ENCODE results near the gene LSM7.

LSM7 gene

GRCh38 chr19:2320049-2320448, 8.3 kb downstream of the LSM7 start:
- no peak for DNase-seq

- no peak for DNase-seq
Measured at GRCh38 chr19:2319551-2319950, 8.8 kb downstream of the LSM7 start.

- no peak for DNase-seq
Measured at GRCh38 chr19:2318923-2319322, 9.5 kb downstream of the LSM7 start.

DNA sequence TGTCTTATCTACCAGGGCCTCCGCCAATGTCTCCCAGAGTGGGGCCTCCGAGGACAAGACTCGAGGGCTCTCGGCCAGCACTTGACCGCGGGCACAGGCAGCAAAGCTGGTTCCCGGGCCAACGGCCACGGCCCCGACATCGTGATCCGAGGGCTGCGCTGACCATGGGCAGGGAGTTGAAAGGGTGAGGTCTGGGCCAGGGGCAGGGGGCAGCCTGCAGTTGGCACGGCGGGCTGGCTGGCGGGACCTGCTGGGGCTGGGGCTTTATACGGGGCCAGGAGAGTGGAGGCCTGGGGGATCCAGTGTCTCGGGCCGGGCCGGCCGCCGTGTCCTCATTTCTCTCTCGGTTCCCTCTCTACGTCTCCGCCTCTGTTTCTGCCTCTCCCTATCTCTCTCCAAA, 10.6 kb downstream of the LSM7 start:
- DNase-seq: no peak

DNA sequence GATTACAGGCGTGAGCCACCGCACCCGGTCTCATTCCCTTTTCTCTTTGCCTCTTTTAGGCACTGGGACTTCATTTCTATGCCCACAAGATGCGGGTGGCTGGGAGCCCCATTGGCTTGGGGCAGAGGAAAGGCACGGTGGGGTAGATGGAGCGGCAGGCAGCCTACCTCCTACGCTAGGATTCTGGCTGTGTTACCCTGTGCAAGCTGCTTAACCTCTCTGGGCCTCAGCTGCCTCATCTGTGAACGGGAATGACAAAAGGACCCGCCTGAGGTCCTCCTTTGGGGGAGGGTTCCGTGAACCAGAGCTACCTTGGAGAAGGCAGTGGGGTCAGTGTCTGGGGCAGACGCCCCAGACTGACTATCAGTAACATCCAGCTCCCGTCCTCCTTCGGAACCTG, 11.1 kb downstream of the LSM7 start:
- no peak for DNase-seq

DNA sequence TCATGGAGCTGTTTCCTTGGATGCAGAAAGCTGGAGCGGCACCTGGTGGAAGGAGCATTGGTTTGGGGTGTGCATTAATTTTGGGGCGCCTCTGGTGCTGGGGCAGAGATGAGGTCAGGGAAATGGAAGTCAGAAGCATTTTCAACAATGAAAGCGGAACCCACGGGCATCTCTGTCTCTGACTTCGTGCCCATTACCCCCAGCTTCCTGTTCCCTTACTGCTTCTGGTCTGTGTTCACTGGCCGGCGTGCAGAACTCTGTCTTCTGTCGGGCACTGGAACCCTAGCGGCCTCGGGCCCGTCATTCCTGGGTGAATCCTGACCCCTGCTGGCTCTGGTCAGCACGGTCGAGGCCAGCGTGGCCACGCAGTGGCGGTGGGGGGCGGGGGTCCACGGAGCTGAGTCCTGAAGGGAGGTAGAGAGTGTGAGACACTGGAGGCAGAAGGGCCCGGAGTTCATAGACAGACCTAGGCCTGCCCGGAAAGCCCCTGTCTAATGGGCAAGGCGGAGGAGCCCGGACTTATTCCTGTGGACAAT, 12.5 kb downstream of the LSM7 start:
- DNase-seq: peak; percentile 42

DNA sequence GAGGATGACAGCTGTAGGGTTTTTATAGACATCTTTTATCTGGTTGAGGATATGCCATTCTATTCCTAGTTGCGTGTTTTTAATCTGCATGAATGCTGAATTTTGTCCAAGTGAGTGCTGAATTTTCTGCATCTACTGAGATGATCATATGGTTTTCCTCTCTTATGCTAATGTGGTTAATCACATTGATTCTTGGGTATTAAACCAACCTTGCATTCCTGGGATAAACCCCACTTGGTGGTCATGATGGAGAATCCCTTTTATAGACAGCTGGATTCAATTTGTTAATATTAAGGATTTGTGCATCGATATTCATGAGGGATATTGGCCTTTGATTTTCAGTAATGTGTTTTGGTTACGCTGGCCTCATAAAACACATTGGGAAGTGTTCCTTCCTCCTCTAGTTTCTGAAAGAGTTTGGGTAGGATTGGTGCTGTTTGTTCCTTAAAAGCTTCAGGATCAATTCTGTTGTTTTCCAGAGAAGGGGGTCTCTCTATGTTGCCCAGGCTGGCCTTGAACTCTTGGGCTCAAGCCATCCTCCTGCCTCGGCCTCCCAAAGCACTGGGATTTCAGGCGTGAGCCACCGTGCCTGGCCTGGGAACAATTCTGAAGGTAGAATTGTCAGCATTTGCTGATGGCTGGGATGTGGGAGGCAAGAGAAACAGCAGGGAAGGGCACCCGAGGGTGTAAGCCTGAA, 13.1 kb downstream of the LSM7 start:
- DNase-seq: no peak

DNA sequence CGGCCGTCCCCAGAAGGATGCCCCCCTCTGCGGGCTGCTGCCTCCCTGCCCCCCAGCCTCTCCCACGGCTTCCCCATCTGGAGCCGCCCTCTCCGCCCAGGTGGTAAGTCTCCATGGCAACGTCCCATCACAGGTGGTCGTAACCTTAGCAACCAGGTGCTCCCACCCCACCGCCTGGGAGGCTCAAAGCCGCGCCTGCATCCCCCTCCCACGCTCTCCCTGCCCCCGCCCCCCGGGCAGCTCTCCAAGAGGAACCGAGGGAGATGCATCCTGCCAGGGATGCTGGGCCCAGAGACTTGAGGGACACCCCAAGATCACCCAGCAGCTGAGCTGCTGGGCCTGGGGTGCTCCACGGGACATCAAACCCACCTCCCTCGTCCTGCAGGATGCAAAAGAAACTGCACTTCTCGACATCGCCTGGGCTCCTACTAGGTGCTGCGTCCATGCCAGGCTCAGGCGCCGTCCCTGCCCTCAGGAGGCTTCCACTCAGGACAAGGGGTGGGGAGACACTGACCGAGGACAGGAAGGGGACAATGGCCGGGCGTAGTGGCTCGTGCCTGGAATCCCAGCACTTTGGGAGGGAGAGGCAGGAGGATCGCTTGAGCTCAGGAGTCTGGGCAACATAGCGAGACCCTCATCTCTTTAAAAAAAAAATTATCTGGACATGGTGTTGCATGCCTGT, 15.4 kb downstream of the LSM7 start:
- no peak for DNase-seq

- DNase-seq: no peak
Measured at GRCh38 chr19:2311093-2311492, 17.3 kb downstream of the LSM7 start.

DNA sequence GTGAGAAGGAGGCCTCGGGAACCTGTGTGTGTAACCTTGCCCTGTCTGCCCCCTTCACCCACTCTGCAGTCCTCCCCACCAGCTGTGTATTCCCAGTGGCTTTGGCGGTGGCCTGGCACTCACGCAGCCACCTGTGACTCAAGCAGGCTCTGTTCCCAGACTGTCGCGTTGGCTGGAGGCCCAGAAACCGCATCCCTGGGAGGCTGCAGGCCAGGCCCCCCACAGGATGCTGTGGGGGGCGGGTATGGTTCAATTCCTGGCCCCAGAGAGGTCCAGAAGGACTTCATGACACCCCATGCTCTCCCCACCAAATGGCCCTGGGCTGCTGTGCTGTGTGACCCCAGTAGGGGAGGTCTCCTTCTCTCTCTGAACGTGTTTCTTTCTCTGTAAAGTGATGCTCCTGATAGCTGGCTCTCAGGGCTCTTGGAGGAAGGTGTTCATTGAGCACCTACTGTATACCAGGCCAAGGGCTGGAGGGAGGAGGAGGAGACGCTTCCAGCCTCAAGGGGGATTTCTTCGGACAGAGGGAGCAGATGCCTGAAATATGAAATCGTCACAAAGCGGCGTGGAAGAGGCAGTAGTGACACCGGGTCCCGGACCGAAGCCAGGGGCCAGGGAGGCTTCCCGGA, 18.5 kb downstream of the LSM7 start:
- DNase-seq: no peak

- DNase-seq: no peak
Measured at GRCh38 chr19:2308114-2308556, 20.3 kb downstream of the LSM7 start, which contains the start of gene LINGO3. Gene LINGO3, minus strand, starts transcription at chr19:2308154. Its CDS starts 16,378 bp downstream, at chr19:2291776.

DNA sequence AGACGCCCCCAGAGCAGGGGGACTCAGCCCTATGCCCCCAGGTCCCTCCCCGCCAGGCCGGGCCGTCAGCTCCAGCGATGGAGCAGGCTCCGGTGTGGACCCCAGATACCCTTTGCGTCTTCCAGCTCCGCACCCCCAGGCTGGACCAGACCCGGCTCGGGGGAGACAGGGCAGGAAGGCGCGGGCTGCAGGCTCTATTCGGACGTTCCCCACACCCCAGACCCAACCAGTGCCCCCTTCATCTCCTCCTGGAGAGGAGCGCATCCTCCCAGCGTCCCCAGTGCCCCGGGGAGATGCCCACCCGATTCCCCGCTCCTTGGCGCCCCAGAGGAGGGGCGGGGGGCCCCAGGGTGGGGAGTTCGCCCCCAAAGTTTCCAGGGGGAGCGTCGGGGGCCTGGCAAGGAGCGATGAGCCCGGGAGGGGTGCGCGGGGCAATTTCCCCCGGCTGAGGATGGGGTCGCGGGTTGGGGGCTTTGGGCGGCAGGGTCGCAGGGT, 20.8 kb downstream of the LSM7 start:
- DNase-seq: no peak

DNA sequence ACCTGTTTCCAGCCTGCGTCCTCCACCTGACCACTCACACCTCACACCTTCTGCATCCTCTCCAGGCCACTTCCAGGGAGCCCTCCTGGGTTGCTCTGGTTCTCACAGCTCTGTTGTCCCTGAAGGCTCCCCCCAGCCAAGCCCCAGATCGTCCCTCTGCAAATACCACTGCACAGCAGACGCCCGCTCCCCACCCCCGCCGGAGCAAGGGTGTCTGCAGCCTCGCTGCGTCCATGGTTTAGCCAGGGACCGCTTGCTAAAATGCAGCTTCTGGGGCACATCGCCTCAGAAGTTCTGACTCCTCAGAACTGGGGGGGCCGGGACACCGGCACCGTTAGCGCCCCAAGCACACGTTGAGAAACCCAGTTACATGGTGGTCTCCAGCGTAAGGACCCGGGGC, 21.4 kb downstream of the LSM7 start:
- DNase-seq: no peak

DNA sequence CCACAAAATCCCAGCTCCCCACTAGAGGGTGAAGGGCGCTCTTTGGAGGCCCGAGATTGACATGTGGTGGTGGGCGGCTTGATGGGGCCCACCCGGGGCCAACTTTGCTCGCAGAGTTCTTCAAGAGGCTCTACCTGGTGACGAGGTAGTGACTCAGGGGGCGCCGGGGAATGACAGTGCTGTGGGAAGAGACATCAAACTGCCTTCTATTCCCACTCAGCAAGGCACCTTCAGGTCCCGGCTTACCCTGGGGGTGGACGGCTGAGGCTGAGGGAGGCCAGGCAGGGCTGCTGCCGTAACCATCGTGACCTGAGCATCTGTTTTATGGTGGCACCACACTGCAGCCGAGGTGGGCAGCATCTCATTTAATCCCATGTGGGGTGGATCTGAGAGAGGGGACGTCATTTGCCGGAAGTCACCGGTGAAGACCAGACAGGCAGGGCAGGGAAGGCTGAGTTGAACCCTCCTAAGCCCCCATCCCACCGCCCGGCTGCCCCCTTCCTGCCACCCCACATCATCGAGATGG, 22.0 kb downstream of the LSM7 start:
- DNase-seq: no peak

GRCh38 chr19:2305452-2306280, 22.7 kb downstream of the LSM7 start:
- no peak for DNase-seq

DNA sequence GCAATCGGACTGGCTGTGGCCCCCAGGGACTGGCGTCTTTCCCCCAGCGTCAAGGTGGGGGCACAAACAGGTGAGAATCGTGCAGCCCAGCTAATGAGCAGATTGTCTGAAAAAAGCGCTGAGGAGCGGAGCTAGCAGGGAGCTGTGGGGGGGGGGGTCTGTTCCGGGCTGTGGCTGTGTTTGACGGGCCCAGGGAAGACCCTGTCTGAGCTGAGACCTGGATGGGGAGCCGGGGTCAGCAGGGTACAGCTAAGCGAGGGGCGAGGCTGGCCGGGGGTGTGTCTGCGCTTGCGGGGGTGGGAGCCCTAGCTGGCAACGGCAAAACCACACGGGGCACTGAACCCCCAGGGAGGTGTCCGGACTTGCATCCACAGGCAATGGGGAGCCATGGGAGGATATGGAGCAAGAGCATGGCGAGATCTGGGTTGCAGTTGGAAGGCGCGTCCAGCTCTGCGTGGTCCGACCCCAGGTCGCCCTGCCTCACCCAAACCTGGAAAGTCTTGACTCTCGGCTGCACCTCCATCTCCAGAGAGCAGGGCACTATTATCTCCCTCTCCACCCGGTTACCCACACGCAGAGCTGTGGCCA, 25.1 kb downstream of the LSM7 start:
- no peak for DNase-seq

GRCh38 chr19:2302319-2303210, 25.8 kb downstream of the LSM7 start:
- peak; percentile 37 for DNase-seq

DNA sequence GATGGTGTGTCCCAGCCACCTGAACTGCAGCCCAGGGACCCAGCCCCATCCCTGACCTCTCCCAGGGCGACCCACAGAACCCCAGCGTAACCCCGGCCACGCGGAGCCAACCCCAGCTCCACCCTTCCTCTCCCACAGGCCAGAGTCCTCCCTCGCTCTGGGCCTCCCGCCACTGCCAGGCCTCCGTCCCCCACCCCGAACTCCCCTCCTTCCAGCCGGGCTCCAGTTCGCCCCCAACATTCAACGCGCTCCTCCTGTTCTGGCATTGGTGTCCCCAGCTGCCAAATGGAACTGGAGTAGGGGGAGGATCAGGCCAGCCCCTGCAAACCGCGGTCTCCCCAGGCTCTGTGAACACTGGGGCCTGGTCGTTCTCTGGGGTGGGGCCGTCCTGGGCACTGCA, 27.9 kb downstream of the LSM7 start:
- no peak for DNase-seq

DNA sequence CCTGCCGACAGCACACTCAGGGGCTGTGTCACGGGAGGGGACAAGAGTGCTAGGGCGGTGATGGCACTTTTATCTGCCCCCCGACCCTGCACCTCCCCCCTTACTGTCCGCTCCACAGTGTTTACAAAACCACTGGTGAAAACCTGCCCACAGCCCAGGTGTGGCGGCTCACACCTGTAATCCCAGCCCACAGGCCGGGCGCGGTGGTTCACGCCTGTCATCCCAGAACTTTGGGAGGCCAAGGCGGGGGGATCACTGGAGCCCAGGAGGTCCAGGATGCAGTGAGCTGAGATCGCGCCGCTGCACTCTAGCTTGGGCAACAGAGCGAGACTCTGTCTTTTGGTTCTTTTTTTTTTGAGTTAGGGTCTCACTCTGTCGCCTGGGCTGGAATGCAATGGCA, 32.2 kb downstream of the LSM7 start:
- no peak for DNase-seq

GRCh38 chr19:2294687-2295335, 33.6 kb downstream of the LSM7 start:
- DNase-seq: no peak

Measured in CD4-positive, alpha-beta T cell treated with Interleukin-17A for 4 hours (primary cell).